ENCODE measurements around the gene AGAP2. TPM values are rescaled to one million over a fixed set of nuclear protein-coding genes. Genes with fewer than 3 reads are reported as not detected.
A peak's percentile ranks its signal among the peaks of the same experiment; 100 is the strongest.

AGAP2 gene
- total RNA-seq, 2 donors from 2014 or later: 0.75 to 4.8 TPM

GRCh38 chr12:57771236-57771872, 32.8 kb upstream of the AGAP2 start:
- Histone ChIP-seq H3K4me3 (peak overlapping the region; percentile 61 to 89), H3K27me3 (no peaks in the 10 kb centered on the region), H3K4me1 (peaks cover 0 to 34% of the 10 kb centered on the region in 2 donors), H3K9me3 (no peaks in the 10 kb centered on the region), H3K36me3 (peaks cover 16% of the 10 kb centered on the region), H3K27ac (peak overlapping the region; percentile 93 to 94)
- DNase-seq (ENCODE audit: low spot score): peak; percentile 90
- TF ChIP-seq CTCF (IDR thresholded peaks at IDR 0.05): no peak

GRCh38 chr12:57770734-57771133, 32.2 kb upstream of the AGAP2 start:
- peaks cover 16% of the 10 kb centered on the region for H3K36me3 ChIP-seq
- no peak overlapping the region for H3K4me3 ChIP-seq
- H3K4me1 ChIP-seq: peaks cover 0 to 40% of the 10 kb centered on the region in 2 donors
- no peak overlapping the region for H3K27ac ChIP-seq
- no peak for DNase-seq (ENCODE audit: low spot score)
- H3K9me3 ChIP-seq: no peaks in the 10 kb centered on the region
- peaks cover 0 to 4% of the 10 kb centered on the region in 2 donors for H3K27me3 ChIP-seq
- no peak for TF ChIP-seq CTCF (IDR thresholded peaks at IDR 0.05)

- no peak for DNase-seq (ENCODE audit: low spot score)
- Histone ChIP-seq H3K4me1 (peaks cover 0 to 51% of the 10 kb centered on the region in 2 donors), H3K27me3 (peaks cover 0 to 15% of the 10 kb centered on the region in 2 donors), H3K9me3 (no peaks in the 10 kb centered on the region), H3K36me3 (peaks cover 16% of the 10 kb centered on the region), H3K27ac (no peak overlapping the region), H3K4me3 (no peak overlapping the region)
- TF ChIP-seq CTCF (IDR thresholded peaks at IDR 0.05): no peak
These were observed 31.1 kb upstream of the AGAP2 start for GRCh38 chr12:57769594-57769993.

- Histone ChIP-seq H3K36me3 (peaks cover 16% of the 10 kb centered on the region), H3K27me3 (peaks cover 0 to 16% of the 10 kb centered on the region in 2 donors), H3K4me1 (peaks cover 0 to 46% of the 10 kb centered on the region in 2 donors), H3K9me3 (no peaks in the 10 kb centered on the region), H3K4me3 (no peak overlapping the region), H3K27ac (no peak overlapping the region)
- TF ChIP-seq CTCF (IDR thresholded peaks at IDR 0.05): no peak
- no peak for DNase-seq (ENCODE audit: low spot score)
These were observed 29.3 kb upstream of the AGAP2 start for GRCh38 chr12:57767876-57768275.

- Histone ChIP-seq H3K9me3 (no peaks in the 10 kb centered on the region), H3K27me3 (peaks cover 0 to 16% of the 10 kb centered on the region in 2 donors), H3K36me3 (peaks cover 16% of the 10 kb centered on the region), H3K27ac (no peak overlapping the region), H3K4me3 (no peak overlapping the region), H3K4me1 (peaks cover 0 to 42% of the 10 kb centered on the region in 2 donors)
- DNase-seq (ENCODE audit: low spot score): no peak
- TF ChIP-seq CTCF (IDR thresholded peaks at IDR 0.05): no peak
These were observed 28.8 kb upstream of the AGAP2 start for GRCh38 chr12:57767305-57767698.
